Eye (tissue), 1 donor: ENCODE results near the gene RNU5B-1.
"Not testable (repeated sequence)": the region's sequence is repeated elsewhere in the genome, so short reads cannot be mapped to it uniquely, and the experiment has no call there.

Experiments
- DNase-seq: peaks from one replicate; pipeline ENCODE4 v3.0.0-alpha.2; 2015

RNU5B-1 gene

DNA sequence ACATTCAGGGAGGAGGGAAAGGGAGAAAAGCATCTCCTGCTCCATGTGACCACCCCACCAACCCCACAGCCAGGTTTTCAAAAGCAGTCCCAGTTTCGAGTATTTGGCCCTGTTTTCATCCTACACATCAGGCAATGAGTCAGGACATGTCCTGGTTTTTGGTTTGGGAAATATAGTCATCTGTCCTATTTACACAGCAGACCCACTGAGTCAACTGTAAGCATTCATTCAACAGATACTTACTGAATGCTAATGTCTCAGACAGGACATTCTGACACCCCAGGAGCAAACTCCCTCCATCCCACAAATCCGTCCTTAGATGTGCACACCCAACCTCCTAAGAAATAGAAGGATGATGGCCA lies 40.4 kb downstream of the RNU5B-1 start:
- no peak for DNase-seq

DNA sequence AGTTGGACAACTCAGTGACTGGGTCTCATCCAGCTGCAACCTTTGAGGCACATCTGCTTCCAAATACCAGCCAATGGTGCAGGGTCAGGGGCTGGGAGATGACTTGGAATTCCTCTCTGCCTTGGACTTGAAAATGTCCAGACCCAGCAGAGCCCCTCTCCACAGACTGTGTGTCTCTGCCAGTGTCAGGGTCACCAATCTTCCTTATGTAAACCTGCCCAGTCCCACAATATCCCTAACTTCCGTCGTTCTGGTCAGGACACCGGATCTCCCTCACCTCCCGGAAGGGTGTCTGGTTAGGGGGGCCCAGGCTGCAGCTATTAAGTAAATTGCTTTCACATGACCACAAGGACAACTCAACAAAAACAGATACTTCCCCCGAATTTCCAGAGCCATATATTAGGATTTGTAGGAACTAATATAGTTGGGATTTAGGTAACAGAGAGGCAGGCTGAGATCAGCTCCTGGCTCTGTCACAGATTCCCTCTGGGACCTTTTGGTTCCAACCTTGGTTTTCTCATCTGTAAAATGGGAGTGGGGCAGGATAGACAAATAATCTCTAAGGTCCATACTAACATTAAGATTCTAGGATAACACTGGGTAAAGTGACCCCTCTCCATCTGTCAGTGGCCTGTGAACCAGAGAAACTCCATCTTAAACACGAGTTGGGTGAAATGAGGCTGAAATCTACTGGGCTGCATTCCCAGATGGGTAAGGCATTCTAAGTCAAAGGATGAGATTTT lies 42.5 kb downstream of the RNU5B-1 start:
- no peak for DNase-seq

DNA sequence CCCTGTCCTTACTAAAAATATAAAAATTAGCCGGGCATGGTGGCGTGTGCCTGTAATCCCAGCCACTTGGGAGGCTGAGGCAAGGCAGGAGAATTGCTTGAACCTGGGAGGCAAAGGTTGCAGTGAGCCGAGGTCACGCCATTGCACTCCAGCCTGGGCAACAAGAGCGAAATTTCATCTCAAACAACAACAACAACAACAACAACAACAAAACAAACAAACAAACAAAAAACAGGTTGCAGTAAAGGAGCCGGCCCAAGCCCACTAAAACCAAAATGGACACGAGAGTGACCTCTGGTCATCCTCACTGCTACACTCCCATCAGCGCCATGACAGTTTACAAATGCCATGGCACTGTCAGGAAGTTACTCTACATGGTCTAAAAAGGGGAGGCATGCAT lies 43.3 kb downstream of the RNU5B-1 start:
- not testable (repeated sequence) for DNase-seq

DNA sequence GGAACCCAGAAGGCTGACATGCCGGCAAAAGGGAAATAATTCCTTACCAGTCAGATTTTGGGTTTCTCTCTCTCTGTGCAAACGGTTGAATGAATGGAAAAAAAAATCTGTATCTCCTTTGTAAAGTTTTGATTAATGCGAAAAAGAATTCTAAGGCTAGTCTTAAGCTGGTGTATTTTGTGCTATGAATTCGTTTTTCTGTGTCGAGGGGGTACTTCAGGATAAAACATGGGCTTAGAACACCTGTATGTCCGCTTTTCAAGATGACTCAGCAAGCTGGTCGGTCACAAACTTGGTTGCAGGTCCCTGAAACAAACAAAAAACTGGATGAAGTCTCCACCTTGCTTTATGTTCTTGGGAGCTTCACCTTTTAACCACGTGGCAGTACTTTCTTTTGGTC lies 44.9 kb downstream of the RNU5B-1 start:
- no peak for DNase-seq

DNA sequence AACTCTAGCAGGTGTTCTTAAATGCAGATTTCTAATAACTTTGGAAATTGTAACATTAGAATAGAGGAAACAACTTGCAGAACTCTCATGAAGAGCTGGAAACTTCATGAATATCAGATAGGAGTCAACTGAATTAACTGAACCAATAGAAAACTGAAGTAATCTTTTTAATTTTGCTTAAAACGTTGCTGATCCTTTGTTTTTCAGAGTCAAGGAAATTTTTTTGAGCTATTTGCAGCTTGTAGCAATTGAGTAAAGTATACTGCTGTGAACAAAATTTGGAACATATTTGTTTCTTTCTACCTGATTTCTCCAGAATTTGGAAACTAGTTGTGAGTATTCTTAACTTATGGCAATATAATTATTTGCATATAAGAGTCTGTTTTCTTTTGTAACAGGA lies 47.5 kb downstream of the RNU5B-1 start:
- DNase-seq, result not testable (repeated sequence)
